Measurements from ENCODE around the gene RNF31. TPM values are rescaled to one million over a fixed set of nuclear protein-coding genes. Genes with fewer than 3 reads are reported as not detected.
A peak's percentile ranks its signal among the peaks of the same experiment; 100 is the strongest.

The RNF31 gene
- total and polyA plus RNA-seq, 2 of the 13 experiments (the other 11 are each of a cell fraction or from before 2014, with no cell fraction given): 48.2 to 86.8 TPM

GRCh38 chr14:24146978-24147760 lies at the start of gene RNF31 (continued):
- TF ChIP-seq DNMT3B (CRISPR knock-in tag; conservative IDR thresholded peaks at IDR 0.05) (peak; percentile 93), PBX2 (CRISPR knock-in tag; IDR thresholded peaks at IDR 0.05) (0 out of 2 replicates have a peak, but pooled peaks have one; percentile 2), ZNF776 (CRISPR knock-in tag; IDR thresholded peaks at IDR 0.05) (0 out of 2 replicates have a peak, but pooled peaks have one; percentile 22), ZNF232 (CRISPR knock-in tag; IDR thresholded peaks at IDR 0.05; ENCODE audit: borderline replicate concordance) (peak; percentile 49), GMEB2 (CRISPR knock-in tag; IDR thresholded peaks at IDR 0.05; ENCODE audit: low read depth) (peak; percentile 57; the same call in 1 of the 2 replicates), ZNF83 (CRISPR knock-in tag; IDR thresholded peaks at IDR 0.05; ENCODE audit: borderline replicate concordance) (peak; percentile 84; the same call in 1 of the 2 replicates), NFKB2 (CRISPR knock-in tag; IDR thresholded peaks at IDR 0.05; ENCODE audit: borderline replicate concordance) (no peak; the same call in none of the 2 replicates), ZNF326 (CRISPR knock-in tag; IDR thresholded peaks at IDR 0.05; ENCODE audit: borderline replicate concordance) (no peak; the same call in 1 of the 2 replicates), ZNF839 (CRISPR knock-in tag; IDR thresholded peaks at IDR 0.05; ENCODE audit: borderline replicate concordance) (no peak; the same call in 1 of the 2 replicates), ZNF549 (CRISPR knock-in tag; IDR thresholded peaks at IDR 0.05) (peak; percentile 81; the same call in 1 of the 2 replicates), HNRNPH1 (optimal IDR thresholded peaks at IDR 0.05; ENCODE audit: low read depth, low read length) (peak; percentile 86), MAFK (conservative IDR thresholded peaks at IDR 0.05 in 1 of 2, IDR thresholded peaks at IDR 0.05 in 1 of 2; ENCODE audit: low read length in 2 of 2) (no peak), ZNF644 (CRISPR knock-in tag; IDR thresholded peaks at IDR 0.05; ENCODE audit: low read depth) (no peak), ZNF777 (CRISPR knock-in tag; IDR thresholded peaks at IDR 0.05) (peak; percentile 59; the same call in 1 of the 2 replicates), ZNF20 (CRISPR knock-in tag; IDR thresholded peaks at IDR 0.05) (no peak), BORCS8-MEF2B (CRISPR knock-in tag; IDR thresholded peaks at IDR 0.05) (peak; percentile 84), ZNF280D (CRISPR knock-in tag; IDR thresholded peaks at IDR 0.05) (no peak), ZNF547 (CRISPR knock-in tag; IDR thresholded peaks at IDR 0.05) (no peak; the same call in none of the 2 replicates), ZNF713 (CRISPR knock-in tag; IDR thresholded peaks at IDR 0.05) (peak; percentile 75; the same call in 1 of the 2 replicates), ZNF550 (CRISPR knock-in tag; IDR thresholded peaks at IDR 0.05; ENCODE audit: borderline replicate concordance) (peak; percentile 99), CCAR2 (optimal IDR thresholded peaks at IDR 0.05; ENCODE audit: low read depth, low read length) (no peak), ZNF546 (CRISPR knock-in tag; conservative IDR thresholded peaks at IDR 0.05) (peak; percentile 54; the same call in 1 of the 2 replicates), CHD2 (IDR thresholded peaks at IDR 0.05; ENCODE audit: low read depth, low read length) (no peak), XRCC5 (optimal IDR thresholded peaks at IDR 0.05; ENCODE audit: low read length) (no peak), HNRNPK (IDR thresholded peaks at IDR 0.05; ENCODE audit: low read depth, low read length, poor library complexity, severe bottlenecking) (peak; percentile 63)

Data from HepG2 (cell line).